ENCODE data around the gene PTCD3.

DNA sequence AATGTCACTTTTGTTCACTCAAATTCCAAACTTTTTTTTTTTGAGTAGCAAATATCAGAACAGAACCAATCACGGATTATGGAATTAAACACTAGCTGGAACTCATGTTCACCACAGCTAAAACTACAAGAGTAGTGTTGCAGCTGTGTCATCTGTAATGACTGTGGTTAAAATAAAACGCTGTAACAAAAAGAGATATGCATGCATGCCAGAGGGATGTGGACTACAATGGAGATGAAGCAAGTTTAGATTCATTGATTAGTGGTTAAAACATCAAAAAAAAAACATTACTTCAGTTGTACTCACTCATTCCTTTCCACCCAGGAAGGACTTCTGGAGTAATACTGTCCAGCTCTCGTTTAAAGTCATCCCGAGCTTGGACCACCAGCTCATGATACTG lies 52.3 kb downstream of the PTCD3 start:
- TF ChIP-seq CTCF (conservative IDR thresholded peaks at IDR 0.05; ENCODE audit: low read length) (no peak), EZH2phosphoT487 (IDR thresholded peaks at IDR 0.05; ENCODE audit: borderline replicate concordance) (no peak)

Data from Loucy (cell line).